Thyroid gland (tissue), 4 donors: ENCODE results near the gene SPEM3.

Experiments used
- CTCF ChIP-seq, 6 experiments: fragments of 200-600 bp in 3 of 6; fragments of 450-650 bp in 3 of 6; sonication (generic) in 3 of 6; IDR thresholded peaks; one replicate each; pipeline ENCODE4 v1.5.1; 2016 to 2019; ENCODE audit warnings: antibody characterized with exemption in 6 of 6, mild to moderate bottlenecking in 2 of 6, inconsistent platforms in 1 of 6, moderate library complexity in 1 of 6
- POLR2A ChIP-seq, 2 donors: fragments of 450-650 bp; IDR thresholded peaks; one replicate each; pipeline ENCODE4 v1.6.1; 2017; ENCODE audit warnings: antibody characterized with exemption in 2 of 2, mild to moderate bottlenecking in 2 of 2, moderate library complexity in 1 of 2

- TF ChIP-seq CTCF (IDR thresholded peaks at IDR 0.05) (no peak), POLR2A (IDR thresholded peaks at IDR 0.05) (no peak)
Measured at GRCh38 chr17:7408252-7408727, 20.4 kb upstream of the SPEM3 start.
